H1 (cell line): ENCODE results near the gene IDI1. TPM values are rescaled to one million over a fixed set of nuclear protein-coding genes. Genes with fewer than 3 reads are reported as not detected.
A peak's percentile ranks its signal among the peaks of the same experiment; 100 is the strongest.

Source experiments
- CTCF ChIA-PET: fragments of 300-600 bp; sonication (Branson Sonifier 250); formaldehyde crosslinking; loops from one replicate; lab custom pipeline; 2021; ENCODE audit not compliant: partially characterized antibody; lab: Charles Lee
- POLR2A ChIA-PET: fragments of 300-600 bp; sonication (Branson Sonifier 250); formaldehyde crosslinking; loops from one replicate; lab custom pipeline; 2021; ENCODE audit warnings: inconsistent platforms; ENCODE audit not compliant: partially characterized antibody; lab: Charles Lee
- DNase-seq, 2 experiments: peaks; one replicate each; pipeline versions ENCODE4 v3.0.0 to v3.0.0-alpha.2; 2010 to 2022; ENCODE audit warnings: low spot score in 2 of 2, low read depth in 1 of 2, mixed read lengths in 1 of 2
- FAIRE-seq: peaks from 2 replicates; lab custom pipeline; 2011; peaks lifted over from hg19 to GRCh38; lab: Jason Lieb, UNC
- H2AFZ ChIP-seq: 2 replicates; pipeline ENCODE4 v1.8.1; 2012; ENCODE audit warnings: low read length, inconsistent platforms
- H2AK5ac ChIP-seq: 2 replicates; pipeline ENCODE4 v1.6.1; 2013; ENCODE audit warnings: low read depth, low read length
- H2BK120ac ChIP-seq: replicated peaks from 2 replicates; pipeline ENCODE3; 2013; ENCODE audit warnings: low read depth, low read length, inconsistent platforms
- H2BK12ac ChIP-seq: 2 replicates; pipeline ENCODE4 v1.6.1; 2013; ENCODE audit warnings: low read depth, low read length
- H2BK15ac ChIP-seq: 2 replicates; pipeline ENCODE4 v1.6.1; 2013; ENCODE audit warnings: low read length
- H2BK20ac ChIP-seq: 2 replicates; pipeline ENCODE4 v1.6.1; 2013; ENCODE audit warnings: low read length
- H2BK5ac ChIP-seq: 2 replicates; pipeline ENCODE4 v1.6.1; 2013; ENCODE audit warnings: low read depth, low read length
- H3K14ac ChIP-seq: 2 replicates; pipeline ENCODE4 v1.6.1; 2013; ENCODE audit warnings: inconsistent platforms; ENCODE audit not compliant: insufficient read length
- H3K18ac ChIP-seq: 2 replicates; pipeline ENCODE4 v1.6.1; 2013; ENCODE audit warnings: low read length; ENCODE audit errors: extremely low read depth
- H3K23ac ChIP-seq: 2 replicates; pipeline ENCODE4 v1.6.1; 2013; ENCODE audit warnings: inconsistent platforms; ENCODE audit not compliant: insufficient read length
- H3K23me2 ChIP-seq: 2 replicates; pipeline ENCODE4 v1.6.1; 2013; ENCODE audit warnings: low read depth, low read length
- H3K27ac ChIP-seq: 2 replicates; pipeline ENCODE4 v1.6.1; 2011; ENCODE audit warnings: low read depth, low read length, inconsistent platforms
- H3K27me3 ChIP-seq, 4 experiments: replicated peaks in 1 of 4; 1 replicate in 1 of 4; 2 replicates in 3 of 4; pipeline versions ENCODE4 v1.6.1 to v1.8.1; 2011 to 2013; ENCODE audit warnings: low read length in 3 of 4, mild to moderate bottlenecking in 3 of 4, inconsistent platforms in 2 of 4, mixed read lengths in 2 of 4, moderate library complexity in 1 of 4; ENCODE audit not compliant: control insufficient read depth in 3 of 4, insufficient read depth in 3 of 4; ENCODE audit errors: extremely low read depth in 1 of 4
- H3K36me3 ChIP-seq, 4 experiments: 2 replicates each; pipeline versions ENCODE4 v1.6.1 to v1.8.1; 2011 to 2013; ENCODE audit warnings: mild to moderate bottlenecking in 4 of 4, low read length in 3 of 4, moderate library complexity in 2 of 4, control low read depth in 1 of 4, inconsistent platforms in 1 of 4; ENCODE audit not compliant: insufficient read depth in 4 of 4, control insufficient read depth in 2 of 4
- H3K4ac ChIP-seq: replicated peaks from 2 replicates; pipeline ENCODE3; 2013; ENCODE audit warnings: low read length, low read depth, mixed read lengths, inconsistent platforms; ENCODE audit not compliant: insufficient read length
- H3K4me1 ChIP-seq, 4 experiments: replicated peaks in 1 of 4; 1 replicate in 1 of 4; 2 replicates in 3 of 4; pipeline versions ENCODE4 v1.6.1 to v1.8.1; 2011 to 2013; ENCODE audit warnings: low read length in 3 of 4, inconsistent platforms in 2 of 4, mixed read lengths in 1 of 4; ENCODE audit not compliant: insufficient read depth in 4 of 4, control insufficient read depth in 3 of 4
- H3K4me2 ChIP-seq, 2 experiments: 2 replicates each; pipeline versions ENCODE4 v1.6.1 to v1.8.1; 2011 to 2013; ENCODE audit warnings: low read depth in 2 of 2, low read length in 2 of 2, control low read depth in 1 of 2, inconsistent platforms in 1 of 2, mild to moderate bottlenecking in 1 of 2; ENCODE audit not compliant: insufficient read depth in 1 of 2
- H3K4me3 ChIP-seq, 4 experiments: fragments of 200-600, 300-600 bp in 1 of 4; sonication (generic), shearing (Covaris generic), sonication (Bioruptor Twin) in 1 of 4; 2 replicates each; pipeline versions ENCODE4 v1.5.1 to v1.8.1; 2011 to 2016; ENCODE audit warnings: low read length in 4 of 4, low read depth in 3 of 4, control low read depth in 2 of 4, inconsistent platforms in 2 of 4, mild to moderate bottlenecking in 2 of 4, mixed read lengths in 1 of 4, moderate library complexity in 1 of 4; ENCODE audit not compliant: insufficient read depth in 2 of 4; ENCODE audit errors: extremely low read depth in 1 of 4
- H3K56ac ChIP-seq: replicated peaks from 2 replicates; pipeline ENCODE3; 2013; ENCODE audit warnings: low read depth, mild to moderate bottlenecking, mixed read lengths, low read length, inconsistent platforms; ENCODE audit not compliant: insufficient read length
- H3K79me1 ChIP-seq: 2 replicates; pipeline ENCODE4 v1.6.1; 2013; ENCODE audit warnings: low read depth, low read length, control low read depth
- H3K79me2 ChIP-seq, 2 experiments: 2 replicates each; pipeline versions ENCODE4 v1.6.1 to v1.8.1; 2012 to 2013; ENCODE audit warnings: low read length in 2 of 2, mild to moderate bottlenecking in 2 of 2, inconsistent platforms in 1 of 2; ENCODE audit not compliant: insufficient read depth in 2 of 2, control insufficient read depth in 1 of 2
- H3K9ac ChIP-seq, 4 experiments: replicated peaks in 1 of 4; 1 replicate in 1 of 4; 2 replicates in 3 of 4; pipeline versions ENCODE4 v1.6.1 to v1.8.1; 2011 to 2013; ENCODE audit warnings: low read depth in 3 of 4, low read length in 3 of 4, control low read depth in 2 of 4, mild to moderate bottlenecking in 2 of 4, moderate library complexity in 2 of 4, inconsistent platforms in 1 of 4; ENCODE audit errors: extremely low read depth in 1 of 4
- H3K9me3 ChIP-seq, 2 experiments: 2 replicates each; pipeline versions ENCODE4 v1.6.1 to v1.8.1; 2012 to 2013; ENCODE audit warnings: mild to moderate bottlenecking in 2 of 2, moderate library complexity in 2 of 2, control low read depth in 1 of 2, inconsistent platforms in 1 of 2, low read depth in 1 of 2, low read length in 1 of 2, mixed read lengths in 1 of 2; ENCODE audit not compliant: insufficient read depth in 2 of 2
- H4K20me1 ChIP-seq, 2 experiments: replicated peaks in 1 of 2; 2 replicates each; pipeline versions ENCODE3 to v1.8.1; 2011 to 2013; ENCODE audit warnings: inconsistent platforms in 2 of 2, low read length in 2 of 2, mild to moderate bottlenecking in 1 of 2; ENCODE audit not compliant: insufficient read depth in 2 of 2, control insufficient read depth in 1 of 2
- H4K5ac ChIP-seq: 2 replicates; pipeline ENCODE4 v1.6.1; 2013; ENCODE audit warnings: low read length, low read depth, mixed read lengths, inconsistent platforms; ENCODE audit not compliant: insufficient read length
- H4K8ac ChIP-seq: 2 replicates; pipeline ENCODE4 v1.8.0; 2013; ENCODE audit warnings: mild to moderate bottlenecking, moderate library complexity, low read length, inconsistent platforms; ENCODE audit not compliant: insufficient read depth; ENCODE audit errors: extremely low read depth
- H4K91ac ChIP-seq: replicated peaks from 2 replicates; pipeline ENCODE3; 2013; ENCODE audit warnings: low read length, mixed read lengths, inconsistent platforms; ENCODE audit not compliant: insufficient read length
- CBX8 ChIP-seq: fragments of 300-800, 300-1000 bp; sonication (generic); IDR thresholded peaks from 2 replicates; pipeline ENCODE4 v1.7.1; 2016; ENCODE audit warnings: low read depth, low read length, borderline replicate concordance
- CHD2 ChIP-seq: IDR thresholded peaks from 2 replicates; pipeline ENCODE4 v1.6.1; 2012; ENCODE audit warnings: low read length, improper control_type of control experiment
- KDM5A ChIP-seq: fragments of 200-600 bp; IDR thresholded peaks from 2 replicates; pipeline ENCODE4 v1.7.1; 2012; ENCODE audit warnings: mild to moderate bottlenecking, low read length, inconsistent platforms, mixed read lengths
- RFX5 ChIP-seq: IDR thresholded peaks from 2 replicates; pipeline ENCODE4 v1.6.1; 2011; ENCODE audit warnings: low read depth, low read length, improper control_type of control experiment, borderline replicate concordance
- RNF2 ChIP-seq: fragments of 200-900, 300-1000 bp; sonication (generic); IDR thresholded peaks from 2 replicates; pipeline ENCODE4 v1.7.1; 2016; ENCODE audit warnings: borderline replicate concordance, low read depth, mild to moderate bottlenecking, antibody characterized with exemption, low read length; ENCODE audit not compliant: poor library complexity, severe bottlenecking; ENCODE audit errors: missing control alignments
- SAP30 ChIP-seq: fragments of 300-600 bp; sonication (generic); IDR thresholded peaks from 2 replicates; pipeline ENCODE4 v1.7.1; 2012; ENCODE audit warnings: low read length, moderate library complexity, mild to moderate bottlenecking, inconsistent platforms; ENCODE audit not compliant: insufficient read depth, insufficient replicate concordance
- SP1 ChIP-seq: IDR thresholded peaks from 2 replicates; pipeline ENCODE4 v1.6.1; 2011; ENCODE audit warnings: low read depth, low read length
- SP2 ChIP-seq: IDR thresholded peaks from 2 replicates; pipeline ENCODE4 v1.6.1; 2012; ENCODE audit warnings: mild to moderate bottlenecking, low read length, inconsistent platforms
- TAF7 ChIP-seq: optimal IDR thresholded peaks from 2 replicates; pipeline ENCODE3; 2011; ENCODE audit warnings: low read depth, mild to moderate bottlenecking, inconsistent platforms, low read length, moderate library complexity, borderline replicate concordance
- WGBS, 2 experiments: shearing (Covaris generic) in 1 of 2; methylation state at CpG; one replicate each; pipeline versions ENCODE4 v1.1.6 to v1.1.7; 2013 to 2015; ENCODE audit warnings: low lambda C conversion rate in 2 of 2, mixed read lengths in 2 of 2, inconsistent platforms in 1 of 2, low coverage in 1 of 2, missing lambda C conversion rate in 1 of 2; ENCODE audit not compliant: insufficient replicate concordance in 2 of 2, insufficient coverage in 1 of 2, insufficient read length in 1 of 2; ENCODE audit errors: extremely low coverage in 1 of 2, missing lambda C conversion rate in 1 of 2; 5-methylcytosine and 5-hydroxymethylcytosine counted together
- polyA plus RNA-seq, 7 experiments: library from polyadenylated mRNA; depleted of rRNA in 3 of 7; stranded (reverse) in 5 of 7; unstranded in 2 of 7; fragments of >200 nt in 5 of 7; fragments of 200-250 nt in 2 of 7; gene quantifications; 1 replicate in 5 of 7; 2 replicates in 1 of 7; 4 replicates in 1 of 7; pipeline versions ENCODE4 v1.2.1 to v1.2.3, GENCODE V29; 2011 to 2013; ENCODE audit warnings: missing spikeins in 2 of 7, mixed read lengths in 2 of 7
- total RNA-seq: library from RNA; stranded (reverse); fragmentation: NEBNext Ultra II Directional; extraction: Animal tissue kit (Norgen Biotek cat#: 25700); gene quantifications from 2 replicates; pipeline ENCODE4 v1.2.1, GENCODE V29; 2021
- TF ChIP-seq, protein P1 (sequence below), 3 experiments: IDR thresholded peaks; 1 replicate in 2 of 3; 2 replicates in 1 of 3; pipeline versions ENCODE4 v1.5.1 to v1.6.1; 2011; ENCODE audit warnings: low read length in 3 of 3, mild to moderate bottlenecking in 3 of 3, inconsistent platforms in 2 of 3, low read depth in 1 of 3, moderate library complexity in 1 of 3; ENCODE audit not compliant: insufficient read depth in 1 of 3; ENCODE audit errors: control extremely low read depth in 1 of 3

IDI1 gene
- total and polyA plus RNA-seq, 2 of the 8 experiments (the other 6 are each of a cell fraction or from before 2014, with no cell fraction given): 35.3 to 56.6 TPM

GRCh38 chr10:1089017-1089689 lies 40.2 kb upstream of the IDI1 start:
- Histone ChIP-seq H4K5ac (no peak overlapping the region), H3K23ac (no peak overlapping the region), H2BK5ac (no peak overlapping the region), H3K56ac (no peak overlapping the region), H3K4me1 (no peaks in the 10 kb centered on the region), H3K79me1 (no peaks in the 10 kb centered on the region), H2BK20ac (no peak overlapping the region), H4K20me1 (peaks cover 0 to 7% of the 10 kb centered on the region in 2 experiments), H3K23me2 (no peaks in the 10 kb centered on the region), H3K27ac (no peak overlapping the region), H3K4me2 (no peak overlapping the region), H3K9ac (no peak overlapping the region), H3K18ac (no peak overlapping the region), H4K8ac (peak overlapping the region; percentile 20; the same call in 1 of the 2 replicates), H3K9me3 (no peaks in the 10 kb centered on the region), H2AK5ac (no peak overlapping the region), H2BK15ac (no peak overlapping the region), H2BK120ac (no peak overlapping the region), H4K91ac (no peak overlapping the region), H3K4me3 (no peak overlapping the region), H3K27me3 (no peaks in the 10 kb centered on the region), H2BK12ac (no peak overlapping the region), H3K14ac (no peak overlapping the region), H3K4ac (no peak overlapping the region), H2AFZ (no peak overlapping the region), H3K36me3 (peaks cover 10 to 31% (median 24%) of the 10 kb centered on the region in 4 experiments; a peak in 7 of 8 replicates), H3K79me2 (no peaks in the 10 kb centered on the region)
- WGBS, 2 experiments: 92% methylated on average over 18 of the region's 19 CpGs; no CpG with 5 or more reads in 1 of the 2 experiments
- DNase-seq: no peak
- FAIRE-seq: no peak
- ChIA-PET CTCF (interaction anchor here (0.9 to 1.4 kb wide), 3 partner anchors 9 to 165 kb away, joined by 3 to 4 read pairs (median 4); no protein-coding TSS in a partner anchor), POLR2A (no interaction called here)
- TF ChIP-seq TAF7 (no peak), RNF2 (no peak), RFX5 (no peak), CBX8 (no peak), SP2 (no peak), KDM5A (no peak), CHD2 (no peak), SAP30 (no peak), SP1 (no peak)
- TF ChIP-seq, protein P1, sequence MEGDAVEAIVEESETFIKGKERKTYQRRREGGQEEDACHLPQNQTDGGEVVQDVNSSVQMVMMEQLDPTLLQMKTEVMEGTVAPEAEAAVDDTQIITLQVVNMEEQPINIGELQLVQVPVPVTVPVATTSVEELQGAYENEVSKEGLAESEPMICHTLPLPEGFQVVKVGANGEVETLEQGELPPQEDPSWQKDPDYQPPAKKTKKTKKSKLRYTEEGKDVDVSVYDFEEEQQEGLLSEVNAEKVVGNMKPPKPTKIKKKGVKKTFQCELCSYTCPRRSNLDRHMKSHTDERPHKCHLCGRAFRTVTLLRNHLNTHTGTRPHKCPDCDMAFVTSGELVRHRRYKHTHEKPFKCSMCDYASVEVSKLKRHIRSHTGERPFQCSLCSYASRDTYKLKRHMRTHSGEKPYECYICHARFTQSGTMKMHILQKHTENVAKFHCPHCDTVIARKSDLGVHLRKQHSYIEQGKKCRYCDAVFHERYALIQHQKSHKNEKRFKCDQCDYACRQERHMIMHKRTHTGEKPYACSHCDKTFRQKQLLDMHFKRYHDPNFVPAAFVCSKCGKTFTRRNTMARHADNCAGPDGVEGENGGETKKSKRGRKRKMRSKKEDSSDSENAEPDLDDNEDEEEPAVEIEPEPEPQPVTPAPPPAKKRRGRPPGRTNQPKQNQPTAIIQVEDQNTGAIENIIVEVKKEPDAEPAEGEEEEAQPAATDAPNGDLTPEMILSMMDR (IDR thresholded peaks at IDR 0.05; ENCODE audit: control extremely low read depth in 1 of 3, insufficient read depth in 1 of 3, low read depth in 1 of 3, low read length in 3 of 3): no peak
